ENCODE results near the gene FYB2.

The FYB2 gene

DNA sequence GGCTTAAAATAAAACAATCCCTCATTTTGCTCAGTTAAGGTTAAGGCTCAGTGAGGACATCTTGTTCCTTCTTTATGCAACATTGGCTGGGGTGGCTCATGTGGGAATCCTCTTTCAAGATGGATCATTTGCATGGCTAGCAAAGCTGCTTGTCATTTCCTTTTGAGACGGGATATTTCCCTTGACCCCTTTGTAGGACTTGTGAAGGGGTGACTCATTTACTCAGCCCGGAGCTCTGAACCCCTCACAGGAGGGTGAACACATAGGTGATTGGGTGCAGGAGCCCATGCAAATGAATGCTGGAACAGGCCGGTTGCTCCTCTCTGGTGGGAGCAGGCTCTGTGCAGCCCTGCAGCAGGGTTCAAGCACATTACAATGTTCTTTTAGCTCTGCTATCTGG is 19.6 kb upstream of the FYB2 start:
- DNase-seq (ENCODE audit: low read depth), result no peak
- TF ChIP-seq, protein P1, sequence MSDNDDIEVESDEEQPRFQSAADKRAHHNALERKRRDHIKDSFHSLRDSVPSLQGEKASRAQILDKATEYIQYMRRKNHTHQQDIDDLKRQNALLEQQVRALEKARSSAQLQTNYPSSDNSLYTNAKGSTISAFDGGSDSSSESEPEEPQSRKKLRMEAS (IDR thresholded peaks at IDR 0.05; ENCODE audit: low read depth, low read length), result no peak
- no peak overlapping the region for H3K4me3 ChIP-seq (ENCODE audit: low read depth, low read length)

DNA sequence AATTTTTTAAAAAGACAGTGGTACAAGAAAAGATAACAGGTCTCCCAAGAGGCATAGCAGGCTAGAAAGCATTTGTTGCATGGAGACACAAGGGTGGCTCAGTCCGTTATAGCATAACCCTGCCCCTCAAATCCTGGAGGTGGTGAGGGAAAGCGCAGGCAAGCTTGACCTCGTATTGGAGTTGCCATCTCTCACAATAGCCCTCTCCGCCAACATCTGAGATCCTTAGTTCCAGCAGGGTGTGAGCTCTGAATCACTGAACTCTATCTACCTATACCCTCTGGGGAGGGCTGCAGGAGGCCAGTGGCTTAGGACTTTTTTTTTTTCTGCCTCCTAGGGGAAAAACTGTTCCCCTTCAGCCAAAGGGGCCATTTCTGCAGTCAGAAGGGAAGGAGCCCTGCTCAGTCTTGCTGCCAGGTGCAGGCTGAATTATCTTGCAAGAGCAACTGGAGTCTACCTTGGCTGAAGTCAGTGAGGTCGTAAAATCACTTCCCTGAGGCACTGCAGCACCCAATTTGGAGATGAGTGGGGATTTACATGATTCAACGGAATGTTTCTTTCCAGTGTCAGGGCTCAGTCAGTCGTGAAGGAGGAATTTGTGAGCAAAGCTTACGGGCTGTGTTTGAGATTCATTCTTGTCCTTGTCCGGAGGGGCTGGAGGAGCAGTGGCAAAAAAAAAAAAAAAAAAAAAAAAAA is 18.2 kb upstream of the FYB2 start:
- H3K4me3 ChIP-seq (ENCODE audit: low read depth, low read length), result no peak overlapping the region
- TF ChIP-seq, protein P2, sequence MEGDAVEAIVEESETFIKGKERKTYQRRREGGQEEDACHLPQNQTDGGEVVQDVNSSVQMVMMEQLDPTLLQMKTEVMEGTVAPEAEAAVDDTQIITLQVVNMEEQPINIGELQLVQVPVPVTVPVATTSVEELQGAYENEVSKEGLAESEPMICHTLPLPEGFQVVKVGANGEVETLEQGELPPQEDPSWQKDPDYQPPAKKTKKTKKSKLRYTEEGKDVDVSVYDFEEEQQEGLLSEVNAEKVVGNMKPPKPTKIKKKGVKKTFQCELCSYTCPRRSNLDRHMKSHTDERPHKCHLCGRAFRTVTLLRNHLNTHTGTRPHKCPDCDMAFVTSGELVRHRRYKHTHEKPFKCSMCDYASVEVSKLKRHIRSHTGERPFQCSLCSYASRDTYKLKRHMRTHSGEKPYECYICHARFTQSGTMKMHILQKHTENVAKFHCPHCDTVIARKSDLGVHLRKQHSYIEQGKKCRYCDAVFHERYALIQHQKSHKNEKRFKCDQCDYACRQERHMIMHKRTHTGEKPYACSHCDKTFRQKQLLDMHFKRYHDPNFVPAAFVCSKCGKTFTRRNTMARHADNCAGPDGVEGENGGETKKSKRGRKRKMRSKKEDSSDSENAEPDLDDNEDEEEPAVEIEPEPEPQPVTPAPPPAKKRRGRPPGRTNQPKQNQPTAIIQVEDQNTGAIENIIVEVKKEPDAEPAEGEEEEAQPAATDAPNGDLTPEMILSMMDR (IDR thresholded peaks at IDR 0.05; ENCODE audit: low read depth, low read length), result no peak
- TF ChIP-seq, protein P1 (IDR thresholded peaks at IDR 0.05; ENCODE audit: low read depth, low read length), result no peak
- TF ChIP-seq POLR2A (IDR thresholded peaks at IDR 0.05; ENCODE audit: extremely low read depth, insufficient read length) (no peak), MYC (IDR thresholded peaks at IDR 0.05; ENCODE audit: low read depth, low read length) (no peak)
- no peak for DNase-seq (ENCODE audit: low read depth)

DNA sequence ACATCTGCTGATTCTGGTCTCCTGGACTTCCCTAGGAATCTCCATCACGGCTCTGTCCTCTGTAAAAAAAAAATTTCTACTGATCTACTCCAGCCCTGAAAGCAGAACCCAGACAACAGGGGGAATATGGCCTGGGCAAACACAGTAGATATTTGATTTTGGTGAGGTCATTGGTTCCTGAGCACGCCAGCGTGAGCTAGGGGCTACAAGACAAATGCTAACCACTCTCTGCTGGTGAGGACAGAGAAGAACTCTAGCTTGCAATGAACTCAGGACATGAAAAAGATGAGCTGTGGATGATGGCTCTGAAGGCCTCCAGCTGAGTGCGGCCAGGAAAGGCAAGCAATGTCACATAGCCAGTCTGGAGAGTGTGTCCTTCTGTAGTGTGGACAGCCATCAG is 17.2 kb upstream of the FYB2 start:
- H3K4me3 ChIP-seq (ENCODE audit: low read depth, low read length), result no peak overlapping the region
- no peak for DNase-seq (ENCODE audit: low read depth)
- TF ChIP-seq, protein P2 (IDR thresholded peaks at IDR 0.05; ENCODE audit: low read depth, low read length), result no peak
- no peak for TF ChIP-seq POLR2A (IDR thresholded peaks at IDR 0.05; ENCODE audit: extremely low read depth, insufficient read length)
- no peak for TF ChIP-seq MYC (IDR thresholded peaks at IDR 0.05; ENCODE audit: low read depth, low read length)
- TF ChIP-seq, protein P1 (IDR thresholded peaks at IDR 0.05; ENCODE audit: low read depth, low read length), result no peak

DNA sequence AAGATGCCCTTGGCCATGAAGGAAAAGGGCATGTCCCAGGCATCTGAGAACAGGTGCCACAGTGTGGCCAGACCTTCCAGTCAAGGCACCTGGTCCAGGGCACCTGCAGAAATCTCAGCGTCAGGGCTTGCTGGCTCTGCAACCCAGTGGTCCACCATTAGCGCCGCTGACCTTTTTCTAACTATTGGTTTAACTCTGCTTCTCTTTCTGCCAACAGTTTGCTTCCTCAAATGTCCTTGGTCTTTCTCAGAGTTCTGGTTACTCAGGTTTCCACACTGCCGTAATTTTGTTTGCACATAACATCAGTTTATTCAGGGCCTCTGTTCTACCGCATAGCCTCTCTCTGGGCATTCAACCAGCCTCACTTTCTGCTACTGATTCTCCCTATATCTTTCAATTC is 16.5 kb upstream of the FYB2 start:
- H3K4me3 ChIP-seq (ENCODE audit: low read depth, low read length), result no peak overlapping the region
- TF ChIP-seq POLR2A (IDR thresholded peaks at IDR 0.05; ENCODE audit: extremely low read depth, insufficient read length) (no peak), MYC (IDR thresholded peaks at IDR 0.05; ENCODE audit: low read depth, low read length) (no peak)
- TF ChIP-seq, protein P2 (IDR thresholded peaks at IDR 0.05; ENCODE audit: low read depth, low read length), result no peak
- TF ChIP-seq, protein P1 (IDR thresholded peaks at IDR 0.05; ENCODE audit: low read depth, low read length), result no peak
- DNase-seq (ENCODE audit: low read depth), result no peak

DNA sequence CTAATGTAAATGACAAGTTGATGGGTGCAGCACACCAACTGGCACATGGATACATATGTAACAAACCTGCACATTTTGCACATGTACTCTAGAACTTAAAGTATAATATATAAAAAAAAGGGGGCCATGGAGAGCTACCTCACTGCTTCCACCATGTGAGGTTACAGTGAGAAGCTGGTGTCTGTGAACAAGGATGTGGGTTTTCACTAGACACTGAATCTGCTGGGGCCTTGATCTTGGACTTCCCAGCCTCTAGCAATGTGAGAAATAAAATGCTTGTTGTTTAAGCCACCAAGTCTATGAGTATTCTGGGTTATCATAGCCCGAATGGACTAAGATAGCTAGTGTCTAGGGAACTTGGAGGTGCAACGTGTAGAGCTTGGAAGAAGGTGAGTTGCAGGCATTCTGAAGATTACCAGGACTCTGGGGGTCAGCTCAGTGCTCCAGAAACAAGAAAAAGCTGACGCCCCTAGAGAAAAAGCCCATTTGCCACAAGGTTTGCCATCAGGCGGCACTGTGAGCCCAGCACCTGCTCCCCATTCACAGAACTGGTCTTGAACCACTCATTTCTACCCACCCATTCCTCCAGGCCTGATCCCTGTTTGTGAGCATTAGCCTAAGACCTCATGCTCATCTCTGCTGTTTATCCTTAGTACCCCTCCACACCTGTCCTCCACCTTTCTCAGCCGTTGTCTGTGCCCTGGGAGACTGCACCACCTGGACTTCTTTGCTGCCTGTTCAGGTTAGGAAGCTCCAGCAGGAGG is 15.1 kb upstream of the FYB2 start:
- no peak overlapping the region for H3K4me3 ChIP-seq (ENCODE audit: low read depth, low read length)
- DNase-seq (ENCODE audit: low read depth), result no peak
- no peak for TF ChIP-seq MYC (IDR thresholded peaks at IDR 0.05; ENCODE audit: low read depth, low read length)
- TF ChIP-seq, protein P2 (IDR thresholded peaks at IDR 0.05; ENCODE audit: low read depth, low read length), result no peak
- TF ChIP-seq, protein P1 (IDR thresholded peaks at IDR 0.05; ENCODE audit: low read depth, low read length), result no peak
- TF ChIP-seq POLR2A (IDR thresholded peaks at IDR 0.05; ENCODE audit: extremely low read depth, insufficient read length), result no peak

DNA sequence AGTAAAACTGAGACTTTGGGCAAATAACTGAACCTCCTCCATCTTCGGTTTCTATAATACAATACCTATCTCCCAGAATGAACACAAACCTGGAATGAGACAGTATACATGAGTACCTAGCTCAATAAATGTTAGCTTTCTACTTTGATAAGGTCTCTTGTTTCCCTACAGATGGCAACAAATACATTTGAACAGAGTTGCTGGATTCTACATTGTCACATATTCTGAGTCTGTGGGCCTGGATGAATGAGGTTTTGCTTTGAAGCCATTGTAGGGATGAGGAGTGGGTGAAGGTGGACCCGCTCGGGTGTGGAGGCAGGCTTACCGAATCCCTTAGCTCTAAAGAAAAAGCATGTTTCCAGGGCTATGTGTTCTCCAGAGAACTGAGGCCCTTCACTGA is 13.9 kb upstream of the FYB2 start:
- TF ChIP-seq, protein P2 (IDR thresholded peaks at IDR 0.05; ENCODE audit: low read depth, low read length), result no peak
- TF ChIP-seq, protein P1 (IDR thresholded peaks at IDR 0.05; ENCODE audit: low read depth, low read length), result no peak
- TF ChIP-seq POLR2A (IDR thresholded peaks at IDR 0.05; ENCODE audit: extremely low read depth, insufficient read length) (no peak), MYC (IDR thresholded peaks at IDR 0.05; ENCODE audit: low read depth, low read length) (no peak)
- no peak overlapping the region for H3K4me3 ChIP-seq (ENCODE audit: low read depth, low read length)
- DNase-seq (ENCODE audit: low read depth), result no peak
